ENCODE measurements around the gene KTN1.

KTN1 gene, protein sequence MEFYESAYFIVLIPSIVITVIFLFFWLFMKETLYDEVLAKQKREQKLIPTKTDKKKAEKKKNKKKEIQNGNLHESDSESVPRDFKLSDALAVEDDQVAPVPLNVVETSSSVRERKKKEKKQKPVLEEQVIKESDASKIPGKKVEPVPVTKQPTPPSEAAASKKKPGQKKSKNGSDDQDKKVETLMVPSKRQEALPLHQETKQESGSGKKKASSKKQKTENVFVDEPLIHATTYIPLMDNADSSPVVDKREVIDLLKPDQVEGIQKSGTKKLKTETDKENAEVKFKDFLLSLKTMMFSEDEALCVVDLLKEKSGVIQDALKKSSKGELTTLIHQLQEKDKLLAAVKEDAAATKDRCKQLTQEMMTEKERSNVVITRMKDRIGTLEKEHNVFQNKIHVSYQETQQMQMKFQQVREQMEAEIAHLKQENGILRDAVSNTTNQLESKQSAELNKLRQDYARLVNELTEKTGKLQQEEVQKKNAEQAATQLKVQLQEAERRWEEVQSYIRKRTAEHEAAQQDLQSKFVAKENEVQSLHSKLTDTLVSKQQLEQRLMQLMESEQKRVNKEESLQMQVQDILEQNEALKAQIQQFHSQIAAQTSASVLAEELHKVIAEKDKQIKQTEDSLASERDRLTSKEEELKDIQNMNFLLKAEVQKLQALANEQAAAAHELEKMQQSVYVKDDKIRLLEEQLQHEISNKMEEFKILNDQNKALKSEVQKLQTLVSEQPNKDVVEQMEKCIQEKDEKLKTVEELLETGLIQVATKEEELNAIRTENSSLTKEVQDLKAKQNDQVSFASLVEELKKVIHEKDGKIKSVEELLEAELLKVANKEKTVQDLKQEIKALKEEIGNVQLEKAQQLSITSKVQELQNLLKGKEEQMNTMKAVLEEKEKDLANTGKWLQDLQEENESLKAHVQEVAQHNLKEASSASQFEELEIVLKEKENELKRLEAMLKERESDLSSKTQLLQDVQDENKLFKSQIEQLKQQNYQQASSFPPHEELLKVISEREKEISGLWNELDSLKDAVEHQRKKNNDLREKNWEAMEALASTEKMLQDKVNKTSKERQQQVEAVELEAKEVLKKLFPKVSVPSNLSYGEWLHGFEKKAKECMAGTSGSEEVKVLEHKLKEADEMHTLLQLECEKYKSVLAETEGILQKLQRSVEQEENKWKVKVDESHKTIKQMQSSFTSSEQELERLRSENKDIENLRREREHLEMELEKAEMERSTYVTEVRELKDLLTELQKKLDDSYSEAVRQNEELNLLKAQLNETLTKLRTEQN (N-terminal part only)

DNA sequence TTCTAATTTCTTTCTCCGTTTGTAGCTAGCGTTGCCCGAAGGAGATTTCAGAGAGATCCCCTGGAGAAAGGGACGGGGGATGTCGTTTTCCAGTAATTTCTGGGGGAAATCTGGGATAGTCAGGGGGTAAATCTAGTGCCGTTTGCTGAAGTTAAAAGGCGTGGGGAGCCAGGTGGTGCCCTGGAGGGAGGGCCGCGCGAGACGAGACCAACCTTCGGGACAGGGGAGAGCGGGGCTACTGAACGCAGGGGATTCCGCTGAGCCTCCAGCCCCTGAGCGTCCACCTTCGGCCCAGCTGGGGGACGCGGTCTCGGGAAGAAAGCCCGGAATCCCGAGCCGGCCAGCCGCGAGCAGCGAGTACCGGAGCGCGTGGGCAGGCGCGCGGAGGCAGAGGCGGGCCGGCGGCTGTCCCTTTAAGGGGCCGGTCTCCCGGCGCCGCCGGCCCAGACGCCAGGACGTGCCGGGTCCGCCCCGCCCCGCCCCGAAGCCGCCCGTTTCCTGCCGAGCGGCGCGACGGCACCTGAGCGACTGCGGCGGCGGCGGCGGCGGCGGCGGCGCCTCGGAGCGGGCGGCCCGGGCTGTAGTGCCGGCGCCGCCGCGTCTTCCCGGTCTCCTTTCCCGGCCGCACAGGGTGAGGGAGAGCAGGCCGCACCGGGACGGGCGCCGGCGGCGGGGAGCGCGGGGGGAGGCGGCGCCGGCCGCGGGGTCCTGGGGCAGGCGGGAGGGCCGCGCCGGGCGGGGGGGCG is at the start of gene KTN1:
KTN1 (plus strand) TSS at position 484 of the 746 bp plus-strand sequence. CDS start 31,842 bp downstream, outside the sequence.
- DNase-seq, result peak; percentile 44

DNA sequence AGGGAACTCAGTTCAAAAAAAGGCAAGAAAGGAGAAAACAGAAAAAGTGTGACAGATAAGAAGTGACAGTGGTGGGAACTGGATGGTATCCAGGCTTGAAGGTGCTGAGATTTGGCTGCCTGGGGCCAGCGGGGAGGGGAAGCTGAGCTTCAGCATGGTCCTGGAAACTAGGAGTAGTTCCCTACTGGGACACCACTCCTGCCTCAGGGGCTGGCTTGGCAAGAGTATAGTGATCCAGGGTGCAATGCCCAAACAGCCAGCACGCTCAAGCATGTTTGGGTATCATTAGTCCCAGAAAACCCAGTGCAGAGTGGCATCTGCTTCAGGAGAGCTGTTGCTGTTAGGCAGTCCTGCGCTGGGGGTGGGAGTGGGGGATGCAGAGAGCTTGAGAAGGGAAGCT is 49.5 kb upstream of the KTN1 start:
- no peak for DNase-seq

DNA sequence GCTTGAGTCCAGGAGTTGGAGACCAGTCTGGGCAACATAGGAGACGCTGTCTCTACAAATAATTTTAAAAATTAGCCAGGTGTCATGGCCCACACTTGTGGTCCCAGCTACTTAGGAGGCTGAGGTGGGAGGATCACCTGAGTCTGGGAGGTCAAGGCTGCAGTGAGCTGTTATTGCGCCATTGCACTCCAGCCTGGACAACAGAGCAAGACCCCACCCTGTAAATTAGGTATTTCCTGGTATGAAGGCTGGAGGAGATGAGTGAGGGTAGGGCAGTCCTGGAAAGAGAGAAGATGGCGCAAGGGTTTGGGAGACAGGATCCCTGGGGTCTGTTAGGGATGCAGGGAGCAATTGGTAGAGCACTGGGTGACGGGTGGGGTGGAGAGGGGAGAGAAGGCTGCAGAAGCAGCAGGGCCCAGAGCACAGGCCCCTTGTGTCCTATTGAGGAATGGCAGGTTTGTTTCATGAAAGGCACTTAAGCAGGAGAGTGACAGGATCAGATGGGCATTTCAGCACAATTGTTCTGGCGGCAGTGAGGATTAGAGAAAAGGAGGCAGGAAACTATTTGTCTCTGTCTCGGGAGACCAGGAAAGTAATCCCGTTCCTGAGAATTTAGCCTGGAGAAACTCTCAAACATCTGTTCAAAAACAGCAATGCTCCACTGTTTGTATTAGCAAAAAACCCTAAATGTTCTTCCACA is 47.2 kb upstream of the KTN1 start:
- DNase-seq, result no peak

DNA sequence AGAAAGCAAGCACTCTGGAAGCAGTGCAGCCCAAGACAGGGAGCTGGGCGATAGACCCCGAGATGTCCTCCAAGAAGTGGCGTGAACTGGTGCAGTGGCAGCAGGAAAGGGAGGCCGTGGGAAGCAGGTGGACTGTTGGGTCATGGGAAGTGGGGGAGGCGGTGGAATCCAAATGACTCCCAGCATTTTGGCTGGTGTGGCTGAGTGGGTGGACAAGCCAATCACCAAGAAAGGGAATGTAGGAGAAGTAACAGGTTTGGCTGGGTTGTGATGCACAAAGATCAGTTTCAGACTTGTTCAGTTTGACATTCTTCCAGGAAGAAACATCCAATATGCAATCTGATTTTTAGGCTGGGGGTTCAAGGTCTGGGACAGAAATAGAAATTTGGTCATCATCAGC is 46.0 kb upstream of the KTN1 start:
- no peak for DNase-seq

DNA sequence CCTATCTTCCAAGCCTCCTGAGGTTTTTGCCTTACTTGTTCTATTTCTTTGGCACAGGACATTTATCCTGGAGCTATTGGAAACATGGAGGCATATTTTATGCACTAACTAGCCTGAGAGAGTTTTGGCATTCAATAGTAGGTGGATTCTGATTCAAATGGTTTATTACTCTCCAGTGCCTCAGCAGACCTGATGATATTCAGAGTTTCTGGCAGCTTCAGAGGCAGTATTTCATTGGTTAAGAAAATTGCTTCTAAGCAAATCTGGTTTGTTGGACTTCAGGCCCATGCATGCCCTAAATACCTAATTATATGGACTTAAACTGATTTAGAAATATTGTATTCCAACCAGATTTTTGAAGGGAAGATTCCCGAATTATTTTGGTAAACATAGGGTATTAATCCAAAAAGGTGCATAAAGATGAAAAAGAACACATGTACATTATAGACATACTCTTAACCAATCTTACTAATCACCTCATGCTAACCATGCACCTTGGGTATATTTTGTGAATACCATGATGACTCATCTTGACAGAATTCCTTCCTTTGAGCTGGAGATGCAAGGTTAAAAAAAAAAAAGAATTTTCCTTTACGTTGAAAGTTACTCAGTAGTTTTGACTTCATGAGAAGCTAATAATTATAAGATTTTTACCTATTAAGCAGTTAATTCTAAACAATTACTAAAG is 44.3 kb upstream of the KTN1 start:
- no peak for DNase-seq

DNA sequence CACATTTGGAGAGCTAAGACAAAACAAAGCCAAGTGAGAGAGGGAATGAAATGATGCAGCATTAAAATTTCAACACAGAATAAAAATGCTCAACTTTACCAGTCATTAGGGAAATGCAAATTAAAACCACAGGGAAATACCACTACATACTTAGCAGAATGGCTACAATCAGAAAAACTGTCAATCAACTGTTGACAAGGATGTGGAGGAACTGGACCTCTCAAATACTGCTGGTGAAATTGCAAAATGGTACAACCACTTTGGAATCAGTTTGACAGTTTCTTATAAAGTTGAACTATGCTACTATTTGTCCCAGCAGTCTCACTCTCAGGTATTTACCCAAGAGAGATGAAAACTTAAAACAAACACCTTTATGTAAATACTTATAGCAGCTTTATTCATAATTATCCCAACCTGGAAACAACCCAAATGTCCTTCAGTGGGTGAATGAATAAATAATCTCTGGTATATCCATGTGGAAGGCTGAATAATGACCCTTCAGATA is 43.8 kb upstream of the KTN1 start:
- no peak for DNase-seq

DNA sequence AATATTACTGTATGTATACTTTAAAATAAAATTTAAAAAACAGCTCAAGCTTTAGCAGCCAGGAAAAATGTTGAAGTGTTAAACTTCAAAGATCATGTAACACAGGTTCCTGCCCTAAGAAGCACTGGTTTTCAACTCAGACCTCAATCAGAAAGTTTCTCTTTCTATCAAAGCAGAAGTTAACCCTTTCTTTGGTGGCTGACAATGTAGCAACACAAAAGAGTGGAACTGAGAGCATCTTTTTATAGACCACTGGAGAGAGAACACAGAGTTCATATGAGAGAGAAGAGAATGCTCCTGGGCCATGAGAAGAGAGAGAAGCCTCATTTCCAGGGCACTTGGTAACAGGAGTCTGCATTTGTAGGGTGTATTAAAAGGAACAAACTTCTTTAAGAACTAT is 42.2 kb upstream of the KTN1 start:
- DNase-seq, result no peak

DNA sequence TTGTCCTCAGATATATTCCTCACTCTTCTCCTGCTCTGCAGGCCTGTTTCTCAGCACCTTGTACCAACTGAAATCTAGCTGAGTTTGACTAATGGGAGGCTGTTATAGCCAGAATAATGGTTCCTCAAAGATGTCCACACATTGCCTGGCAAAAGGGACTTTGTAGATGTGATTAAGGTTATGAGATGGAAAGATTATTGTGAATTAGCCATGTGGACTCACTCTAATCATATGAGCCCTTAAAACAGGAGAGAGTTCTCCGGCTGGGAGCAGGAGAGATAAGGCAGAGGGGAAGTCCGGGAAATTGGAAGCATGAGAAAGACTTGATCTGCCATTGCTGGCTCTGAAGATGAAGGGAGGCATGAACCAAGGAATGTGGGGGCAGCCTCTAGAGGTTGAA is 40.0 kb upstream of the KTN1 start:
- no peak for DNase-seq

DNA sequence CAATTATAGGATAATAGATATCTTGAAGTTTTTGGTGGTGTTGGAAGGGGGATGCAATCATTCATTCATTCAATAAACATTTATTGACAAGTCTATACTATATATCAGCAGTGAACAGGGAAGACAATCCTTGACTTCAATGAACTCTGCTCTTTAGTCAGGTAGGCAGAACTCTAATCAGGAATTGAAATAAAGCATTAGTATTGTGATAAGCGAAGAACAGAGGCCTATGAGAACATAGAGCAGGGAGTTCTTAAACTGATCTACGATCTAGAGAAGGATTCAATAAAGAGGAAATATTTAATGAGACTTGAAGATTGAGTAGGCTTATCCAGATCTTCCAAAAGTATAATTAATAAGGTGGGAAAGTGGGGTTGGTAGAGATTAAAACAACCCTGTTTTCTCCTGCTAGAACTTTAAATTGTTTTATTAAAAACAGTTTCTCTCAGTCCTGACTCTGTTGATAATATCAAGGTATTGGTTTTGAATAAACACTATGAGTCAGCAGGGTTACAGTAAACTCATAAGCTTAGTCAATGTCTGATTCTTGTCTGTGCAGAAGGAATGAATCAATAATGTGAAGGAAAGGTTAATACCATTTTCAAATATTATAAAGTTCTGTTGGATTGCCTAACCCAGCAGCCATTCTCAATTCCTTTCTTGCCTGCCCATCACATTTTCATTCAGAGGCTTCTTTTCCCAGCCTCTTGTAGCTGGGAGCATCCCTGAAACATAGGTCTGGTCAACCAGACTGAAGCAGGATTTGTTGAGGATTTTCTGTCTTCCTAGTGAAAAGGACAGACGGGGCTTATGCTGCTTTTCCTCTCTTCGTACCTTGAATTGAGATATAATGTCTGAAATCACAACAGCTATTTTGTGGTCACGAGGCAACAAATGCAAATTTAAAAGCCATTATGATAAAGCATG is 38.9 kb upstream of the KTN1 start:
- DNase-seq, result no peak

DNA sequence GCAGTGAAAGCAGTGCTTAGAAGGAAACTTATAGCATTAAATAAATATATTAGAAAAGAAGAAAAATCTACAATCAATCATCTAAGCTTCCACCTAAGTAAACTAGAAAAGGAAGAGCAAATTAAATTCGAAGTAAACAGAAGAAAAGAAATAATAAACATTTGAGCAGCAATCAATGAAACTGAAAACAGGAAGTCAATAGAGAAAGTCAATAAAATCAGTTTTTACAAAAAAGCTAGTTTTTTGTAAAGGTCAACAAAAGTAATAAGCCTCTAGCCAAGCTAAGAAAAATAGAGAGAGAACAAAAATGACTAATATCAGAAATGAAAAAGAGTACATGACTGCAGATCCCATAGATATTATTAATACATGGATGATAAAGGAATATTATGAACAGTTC is 34.2 kb upstream of the KTN1 start:
- DNase-seq, result no peak

DNA sequence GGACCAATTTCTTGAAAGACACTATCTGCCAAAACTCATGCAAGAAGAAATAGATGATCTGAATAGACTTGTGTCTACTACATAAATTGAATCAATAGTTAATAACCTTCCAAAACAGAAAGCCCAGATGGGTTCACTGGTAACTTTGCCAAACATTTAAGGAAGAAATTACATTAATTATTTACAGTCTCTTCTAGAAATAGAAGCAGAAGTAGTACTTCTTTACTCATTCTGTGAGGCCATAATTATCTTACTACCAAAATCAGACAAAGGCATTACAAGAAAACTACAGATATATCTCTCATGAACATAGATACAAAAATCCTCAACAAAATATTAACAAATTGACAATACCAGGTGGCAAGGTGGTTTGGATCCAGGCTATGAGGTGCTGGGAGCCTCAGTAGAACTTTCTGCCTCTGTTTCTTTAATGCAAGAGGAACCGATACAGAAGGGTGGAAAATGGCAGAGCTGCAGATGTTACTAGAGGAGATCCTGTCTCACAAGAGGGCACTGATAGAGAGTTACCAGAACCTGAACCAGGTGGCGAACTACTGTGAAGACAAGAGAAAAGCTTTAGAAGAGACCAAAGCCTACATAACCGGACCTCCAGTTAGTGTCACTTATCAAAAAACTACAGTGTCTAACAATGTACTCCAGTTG is 33.7 kb upstream of the KTN1 start:
- DNase-seq, result no peak

DNA sequence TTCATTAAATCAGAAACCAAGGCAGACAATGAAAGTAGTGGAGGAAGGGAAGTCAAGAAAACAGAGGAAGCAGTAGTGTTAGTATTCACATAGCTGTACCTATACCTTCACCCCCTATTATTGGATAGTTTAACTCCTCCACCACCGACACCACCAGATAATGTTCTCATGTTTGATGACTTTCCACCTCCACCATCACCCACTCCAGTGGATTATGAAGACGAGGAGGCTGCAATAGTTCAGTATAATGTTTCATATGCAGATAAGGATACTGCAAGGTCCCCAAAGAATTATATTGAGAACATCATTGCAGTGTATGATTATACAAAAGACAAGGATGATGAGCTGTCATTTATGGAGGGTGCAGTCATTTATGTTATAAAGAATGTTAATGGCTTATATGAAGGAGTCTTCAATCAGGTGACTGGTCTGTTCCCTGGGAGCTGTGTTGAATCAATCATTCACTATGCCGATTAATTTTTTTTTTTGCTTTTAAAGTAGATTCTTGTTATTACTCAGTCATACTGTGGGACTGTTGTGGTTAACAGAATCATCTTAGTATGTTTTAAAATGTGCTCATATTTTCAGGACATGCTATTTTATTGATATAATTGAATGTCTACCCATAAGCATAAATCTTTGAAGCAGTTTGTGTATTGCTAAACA is 32.2 kb upstream of the KTN1 start:
- DNase-seq, result no peak

DNA sequence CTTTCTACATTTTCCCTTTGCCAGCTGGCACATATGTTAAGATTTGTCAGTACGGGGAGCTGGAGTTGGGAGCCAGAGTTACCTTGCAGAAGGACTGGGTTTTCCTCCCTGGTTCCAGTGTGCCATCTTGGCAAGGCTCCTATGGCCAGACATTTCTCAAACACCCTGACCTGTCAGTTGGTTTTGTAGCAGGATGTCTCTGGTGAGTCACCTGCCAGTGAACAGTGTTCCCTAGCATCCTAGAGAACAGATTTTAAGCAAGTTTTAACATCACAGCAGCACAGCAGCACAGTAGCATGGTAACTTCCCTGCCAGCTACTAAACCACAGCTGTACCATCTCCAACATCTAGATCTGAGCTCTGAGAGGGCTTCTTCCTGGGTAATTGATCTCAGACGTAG is 26.2 kb upstream of the KTN1 start:
- DNase-seq, result no peak

DNA sequence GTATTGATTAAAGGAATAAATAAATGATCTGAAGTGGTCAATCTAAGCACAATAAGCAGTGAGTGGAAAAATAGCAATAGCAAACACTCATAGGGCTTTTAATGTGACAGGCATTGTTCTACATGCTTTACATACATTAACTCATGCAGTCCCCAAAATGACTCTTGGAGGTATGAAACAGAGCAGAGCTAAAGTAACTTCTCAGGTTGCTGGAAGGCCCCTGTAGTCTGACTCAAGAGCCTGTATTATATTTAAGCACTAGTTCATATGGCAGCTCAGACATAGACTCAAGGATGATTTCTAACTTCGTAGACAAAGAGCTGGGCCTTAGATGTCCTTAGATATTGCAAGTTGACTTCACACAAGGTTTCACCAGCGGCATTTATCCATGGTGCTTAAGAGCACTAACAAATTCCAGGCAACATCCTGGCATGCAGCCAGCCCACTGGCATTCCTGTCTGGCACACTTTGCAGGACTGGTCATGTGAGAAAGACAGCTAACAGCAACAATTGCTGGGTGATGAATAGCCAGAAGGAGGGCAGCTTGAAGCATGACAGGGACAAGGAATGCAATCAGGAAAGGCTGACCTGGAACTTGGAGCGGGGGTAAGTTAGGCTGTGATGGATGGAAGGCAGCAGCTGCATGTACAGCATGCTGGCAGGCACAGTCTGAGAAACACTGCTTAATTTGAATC is 22.9 kb upstream of the KTN1 start:
- peak; percentile 64 for DNase-seq

DNA sequence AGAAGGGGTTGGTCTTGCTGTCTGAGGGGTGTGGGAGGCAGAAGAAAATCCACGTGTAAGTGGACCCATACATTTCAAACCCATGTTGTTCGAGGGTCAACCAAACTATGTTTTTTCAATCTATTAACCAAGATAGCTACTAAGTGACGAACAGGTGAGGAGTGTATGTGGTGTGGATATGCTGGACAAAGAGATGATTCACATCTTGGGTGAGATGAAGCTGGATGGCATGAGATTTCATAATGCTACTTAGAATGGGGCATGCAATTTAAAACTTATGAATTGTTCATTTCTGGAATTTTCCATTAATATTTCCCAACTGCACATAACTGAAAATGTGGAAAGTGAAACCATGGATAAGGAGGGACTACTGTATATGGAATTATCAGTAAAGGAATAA is 17.9 kb upstream of the KTN1 start:
- DNase-seq, result no peak

DNA sequence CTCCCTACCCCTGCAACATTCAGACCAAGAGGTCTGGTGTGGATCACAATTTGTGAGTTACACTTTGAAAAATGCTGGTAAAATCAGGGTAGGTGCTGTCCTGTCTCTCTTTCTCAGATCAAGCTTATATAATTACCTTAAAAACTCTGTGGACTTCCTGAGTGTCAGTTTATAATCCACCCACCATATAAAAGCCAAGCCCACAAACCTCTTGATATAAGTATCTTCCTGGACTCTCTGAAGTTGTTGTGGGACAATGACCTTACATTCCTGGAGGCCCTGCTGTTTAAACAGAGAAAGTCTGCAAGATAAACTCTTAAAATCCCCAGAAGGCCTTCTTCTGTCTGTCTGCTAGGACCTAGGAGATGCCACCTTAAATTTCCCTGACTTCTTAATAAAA is 11.4 kb upstream of the KTN1 start:
- no peak for DNase-seq

DNA sequence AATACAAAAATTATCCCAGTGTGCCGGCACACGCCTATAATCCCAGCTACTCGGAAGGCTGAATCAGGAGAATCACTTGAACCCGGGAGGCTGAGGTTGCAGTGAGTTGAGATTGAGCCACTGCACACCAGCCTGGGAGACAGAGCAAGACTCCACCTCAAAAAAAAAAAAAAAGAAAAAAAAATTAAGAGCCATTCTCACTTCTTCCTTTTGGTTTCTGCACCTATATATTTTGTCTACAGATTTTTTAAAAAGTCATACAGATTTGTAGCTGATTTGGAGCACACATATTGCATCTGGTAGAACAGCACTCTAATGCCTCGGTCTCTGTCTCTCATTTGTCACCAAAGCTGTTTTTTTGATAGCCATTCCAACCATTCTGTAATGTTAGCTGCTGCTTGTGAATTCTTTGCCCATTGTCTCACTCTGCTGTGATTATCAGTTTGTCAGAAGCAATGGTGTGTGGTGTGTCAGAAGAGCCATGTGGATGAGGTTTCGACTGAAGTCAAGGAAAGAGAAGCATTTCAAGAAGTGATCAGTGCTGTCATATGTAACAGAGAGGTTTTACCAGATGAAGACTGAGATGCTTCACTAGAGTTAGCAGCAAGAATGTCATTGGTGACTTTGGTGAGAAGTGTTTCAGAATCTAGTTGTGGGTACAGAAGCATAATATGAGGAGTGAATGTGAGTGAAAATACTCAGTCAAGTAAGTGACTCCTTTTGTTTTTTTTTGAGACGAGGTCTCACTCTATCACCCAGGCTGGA is 8.7 kb upstream of the KTN1 start:
- DNase-seq, result no peak
